ELF-1 (cell line): ENCODE results near the gene UBE2QL1.

Experiments used
- DNase-seq: peaks from one replicate; pipeline ENCODE4 v3.0.0-alpha.2; 2016; ENCODE audit warnings: low read depth, low spot score

The UBE2QL1 gene

DNA sequence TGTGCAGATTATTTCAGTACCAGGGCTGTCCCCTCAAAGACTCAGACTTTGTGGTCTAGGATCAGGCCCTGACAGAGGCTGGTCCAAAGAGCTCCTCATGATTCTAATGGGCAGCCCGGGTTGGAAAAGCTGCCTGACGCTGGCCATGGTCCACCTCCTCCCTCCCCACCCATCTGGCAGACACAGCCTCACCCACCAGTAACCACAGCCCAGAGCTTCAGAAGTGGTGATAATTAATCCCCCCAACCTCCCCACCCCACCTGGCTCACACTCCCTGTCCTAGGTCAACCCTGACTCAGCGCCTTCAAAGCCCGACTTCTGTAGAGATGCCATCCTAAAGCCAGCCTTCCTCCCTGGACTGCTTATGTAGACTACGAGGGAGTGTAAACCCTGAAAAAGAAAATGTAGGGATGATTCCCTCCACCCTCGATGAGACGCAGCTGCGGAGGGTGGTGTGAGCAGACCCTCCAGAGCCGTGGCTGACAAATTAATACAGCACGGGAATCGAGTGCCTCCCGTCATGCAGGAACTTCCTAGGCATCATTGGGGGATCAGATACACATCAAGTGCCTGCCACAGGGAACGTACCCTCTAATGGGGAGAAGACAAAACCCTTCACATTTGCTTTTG lies 7.0 kb downstream of the UBE2QL1 start:
- no peak for DNase-seq

DNA sequence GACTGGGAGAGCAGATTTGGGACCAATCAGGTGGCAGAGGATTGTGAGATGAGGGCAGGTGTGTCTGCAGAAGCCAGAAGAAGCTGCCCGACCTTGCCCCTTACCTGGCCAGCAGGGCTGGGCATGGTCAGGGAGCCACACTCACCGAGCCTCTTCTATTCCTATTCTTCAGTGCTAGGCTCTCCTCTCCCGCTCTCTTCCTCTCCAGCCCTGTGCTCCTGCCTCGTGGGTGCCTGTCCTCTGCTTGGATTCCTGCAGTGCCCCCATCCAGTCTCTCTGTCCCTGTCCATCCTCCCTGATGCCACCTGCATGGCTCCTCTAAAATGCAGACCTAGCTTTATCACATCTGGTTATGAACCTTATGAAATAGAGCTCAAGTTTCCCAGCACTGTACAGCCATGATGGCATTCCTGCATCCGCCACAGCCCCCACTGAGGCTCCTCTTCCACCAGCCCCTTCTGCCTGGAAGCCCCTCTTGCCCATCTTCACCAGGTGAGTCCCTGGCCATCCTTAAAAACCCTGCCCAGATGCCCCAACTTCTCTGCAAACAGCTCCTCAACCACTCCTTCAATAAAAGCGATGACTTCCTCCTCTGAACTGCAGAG lies 8.2 kb downstream of the UBE2QL1 start:
- DNase-seq = no peak

DNA sequence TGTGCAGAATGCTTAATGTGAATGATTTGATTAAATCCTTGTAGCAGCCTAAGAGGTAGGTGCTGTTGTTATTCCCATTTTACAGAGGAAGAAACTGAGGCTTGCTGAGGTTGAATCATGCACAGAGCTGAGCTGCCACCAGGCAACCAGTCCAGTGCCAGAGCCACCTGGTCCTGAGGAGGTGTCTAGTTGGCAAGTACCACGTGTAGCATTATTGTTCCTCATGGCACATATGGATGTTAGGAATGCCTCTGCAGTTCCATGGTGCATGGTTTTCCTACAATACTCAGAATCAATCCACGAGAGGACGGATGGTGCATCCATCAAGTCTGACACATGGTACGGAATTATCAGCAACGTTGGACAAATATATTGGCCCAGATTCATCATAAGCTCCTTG lies 8.9 kb downstream of the UBE2QL1 start:
- no peak for DNase-seq

DNA sequence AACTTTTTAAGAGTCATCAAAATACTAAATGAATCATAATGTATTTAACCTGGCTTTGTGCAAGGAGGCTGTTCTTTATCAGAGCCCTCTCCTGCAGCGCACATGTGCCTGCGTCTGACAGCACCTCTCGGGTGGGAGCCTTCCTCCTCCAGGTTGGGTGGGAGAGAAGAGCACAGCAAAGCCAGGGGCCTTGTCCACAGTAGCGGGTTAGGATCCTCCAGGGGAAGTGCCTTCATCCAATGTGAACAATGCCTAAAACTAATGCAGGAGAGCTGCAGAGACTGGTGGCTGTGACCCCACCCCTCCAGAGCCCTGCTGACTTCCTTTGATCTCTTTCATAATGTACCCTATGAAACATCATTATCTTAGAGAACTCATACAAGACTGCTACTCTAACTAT lies 10.2 kb downstream of the UBE2QL1 start:
- DNase-seq = no peak

DNA sequence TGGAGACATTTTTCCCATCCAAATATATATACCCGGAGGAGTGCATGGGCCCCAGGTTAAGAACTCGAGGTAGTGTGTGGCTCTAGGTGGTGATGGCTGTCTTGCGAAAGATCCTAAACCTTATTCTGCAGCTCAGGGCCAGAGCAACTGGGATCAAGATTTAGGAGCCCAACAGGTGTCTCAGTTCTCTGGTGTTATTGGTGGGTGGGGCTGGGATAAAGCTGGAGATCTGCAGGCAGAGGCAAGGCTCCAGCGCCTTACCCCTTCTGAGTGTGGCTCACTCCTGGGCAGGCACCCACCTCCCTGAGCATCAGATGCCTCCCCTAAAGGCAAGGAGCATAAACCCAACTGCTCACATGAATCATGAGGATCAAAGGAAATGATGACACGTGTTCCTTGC lies 11.2 kb downstream of the UBE2QL1 start:
- DNase-seq = no peak

DNA sequence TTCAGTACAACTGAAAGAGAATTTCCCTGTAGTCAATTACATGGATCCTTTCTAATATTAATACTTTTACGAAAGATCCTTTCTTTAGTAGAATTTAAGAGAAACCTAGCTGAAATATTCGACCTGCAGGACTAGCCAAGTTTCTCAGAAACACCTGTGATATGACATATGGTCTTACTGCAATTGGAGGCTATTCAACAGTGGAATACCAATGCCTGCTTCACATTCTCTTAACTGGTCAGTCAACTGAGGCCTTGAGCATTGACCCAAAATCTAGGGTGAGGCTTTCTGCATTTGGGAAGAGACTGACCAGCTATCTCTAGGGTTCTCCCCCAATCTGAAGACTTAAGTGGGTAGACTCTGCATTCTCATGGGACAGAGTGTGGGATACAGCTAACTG lies 12.3 kb downstream of the UBE2QL1 start:
- no peak for DNase-seq

DNA sequence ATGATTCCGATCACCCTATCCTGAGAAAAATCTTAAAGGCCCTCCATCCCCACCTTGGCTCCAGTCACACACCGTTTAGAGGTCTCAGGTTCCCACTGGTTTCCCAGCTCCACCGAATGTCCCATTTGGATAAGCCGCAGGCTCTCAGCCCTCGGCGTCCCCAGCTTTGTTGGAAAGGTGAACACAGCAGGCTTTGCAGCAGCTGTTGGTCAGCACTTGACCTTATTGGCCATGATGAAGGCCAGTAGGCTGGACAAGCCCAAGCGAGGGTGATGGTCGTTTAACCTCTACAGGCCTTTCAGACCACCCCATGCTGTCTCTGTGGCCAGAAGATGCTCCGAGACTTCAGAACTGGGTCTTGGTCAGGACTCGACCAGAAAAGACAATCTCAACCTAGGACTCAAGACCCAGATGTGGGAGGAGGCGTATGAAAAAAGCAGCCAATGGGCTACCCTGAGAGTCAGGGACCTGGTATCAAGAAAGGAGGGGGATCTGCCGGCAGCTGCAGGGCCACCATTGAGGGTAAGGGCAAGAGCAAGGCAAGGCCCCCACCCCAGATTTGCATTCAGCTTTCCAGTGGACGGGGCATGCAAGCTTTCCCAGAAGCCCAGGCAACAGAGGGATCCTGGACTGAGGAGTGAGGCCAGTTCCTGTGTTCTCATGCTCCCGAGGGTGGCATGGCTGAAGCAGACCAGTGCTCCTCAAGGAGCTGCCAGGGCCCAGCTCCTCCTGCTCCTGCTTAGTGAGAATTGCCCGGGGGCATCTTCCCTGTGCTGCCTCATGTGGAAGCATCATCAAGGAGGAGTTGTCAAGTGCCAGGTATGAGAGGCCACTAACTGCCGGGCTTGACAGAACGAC lies 13.4 kb downstream of the UBE2QL1 start:
- no peak for DNase-seq

DNA sequence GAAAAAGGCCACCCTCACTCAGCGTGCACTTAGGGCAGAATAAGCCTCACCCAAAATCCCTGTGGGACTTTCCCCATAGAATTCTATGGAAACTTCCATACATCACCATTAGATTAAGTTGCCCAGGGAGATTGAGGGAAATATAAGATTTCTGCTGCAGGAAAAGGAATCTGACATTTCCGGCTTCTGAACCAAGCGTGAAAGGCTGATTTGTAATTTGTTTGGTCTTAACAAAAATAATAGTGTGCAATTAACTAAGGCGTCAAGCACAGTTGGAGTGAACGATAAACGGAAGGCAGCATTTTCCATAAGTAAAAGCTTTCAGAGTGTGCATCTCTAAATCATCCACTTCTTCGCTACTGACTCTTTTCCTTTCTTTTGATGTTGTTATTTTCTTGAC lies 14.0 kb downstream of the UBE2QL1 start:
- DNase-seq = no peak

DNA sequence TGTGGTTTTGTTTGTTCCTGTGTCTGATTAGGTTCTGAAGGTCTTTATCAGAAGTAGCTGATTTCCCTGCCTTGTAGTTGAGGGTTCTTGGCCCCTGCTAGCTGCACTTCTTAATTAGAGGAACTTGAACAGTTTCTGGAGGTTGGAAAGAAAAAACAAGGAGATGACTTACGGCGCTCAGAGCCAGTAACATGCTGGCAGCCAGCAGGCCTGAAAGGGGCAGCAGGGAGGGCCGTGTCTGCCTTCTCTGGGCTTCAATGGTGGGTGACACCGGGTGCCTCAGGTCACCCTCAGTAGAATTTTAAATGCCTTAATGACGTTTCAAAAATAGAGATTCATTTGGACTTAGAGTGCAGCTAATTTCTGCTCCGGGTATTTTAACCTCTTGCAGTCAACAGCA lies 15.8 kb downstream of the UBE2QL1 start:
- no peak for DNase-seq

DNA sequence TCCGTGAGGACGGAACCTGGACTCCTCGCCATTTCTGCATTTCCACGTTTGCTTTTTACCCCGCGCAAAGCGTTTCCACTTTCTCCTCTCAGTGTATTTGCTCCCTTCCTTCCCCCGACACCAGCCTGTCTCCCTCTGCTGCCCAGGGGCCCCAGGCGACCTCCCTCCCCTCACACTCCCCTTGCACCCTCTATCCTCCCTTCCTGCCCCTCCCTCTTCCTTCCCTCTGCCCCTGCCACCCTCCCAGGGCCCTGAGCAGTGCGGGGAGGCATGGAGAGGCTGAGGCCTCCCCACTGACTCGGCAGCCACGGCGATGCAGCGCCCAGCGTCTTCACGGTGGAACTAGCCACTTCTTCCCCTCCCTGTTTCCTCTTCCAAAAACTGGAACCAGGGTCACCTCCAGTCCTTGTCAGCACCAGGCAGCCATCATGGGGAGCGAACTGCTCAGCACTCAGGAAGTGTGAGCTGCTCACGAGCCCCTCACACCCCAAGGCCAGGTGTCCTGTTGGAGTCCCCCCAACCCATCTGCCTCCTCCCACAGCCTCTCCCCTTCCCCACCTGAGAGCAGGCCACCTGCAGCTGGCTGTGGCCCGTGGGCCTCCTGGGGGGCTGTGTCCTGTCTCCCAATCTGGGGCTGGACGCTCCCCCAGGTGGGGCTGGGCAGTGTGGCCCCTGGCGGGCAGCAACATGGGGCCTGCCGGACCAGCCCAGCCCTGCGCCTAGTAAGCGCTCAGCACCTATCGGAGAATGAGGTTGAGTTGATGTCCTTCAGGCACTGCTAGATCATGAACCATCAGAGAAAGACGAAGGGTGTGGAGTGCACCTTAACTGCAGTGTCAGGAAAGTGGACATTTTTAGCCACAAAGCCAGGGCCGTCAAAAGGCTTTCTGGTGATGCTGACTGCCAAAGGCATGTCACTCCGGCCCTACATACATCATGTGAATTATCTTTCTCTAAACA lies 17.5 kb downstream of the UBE2QL1 start:
- DNase-seq = no peak

DNA sequence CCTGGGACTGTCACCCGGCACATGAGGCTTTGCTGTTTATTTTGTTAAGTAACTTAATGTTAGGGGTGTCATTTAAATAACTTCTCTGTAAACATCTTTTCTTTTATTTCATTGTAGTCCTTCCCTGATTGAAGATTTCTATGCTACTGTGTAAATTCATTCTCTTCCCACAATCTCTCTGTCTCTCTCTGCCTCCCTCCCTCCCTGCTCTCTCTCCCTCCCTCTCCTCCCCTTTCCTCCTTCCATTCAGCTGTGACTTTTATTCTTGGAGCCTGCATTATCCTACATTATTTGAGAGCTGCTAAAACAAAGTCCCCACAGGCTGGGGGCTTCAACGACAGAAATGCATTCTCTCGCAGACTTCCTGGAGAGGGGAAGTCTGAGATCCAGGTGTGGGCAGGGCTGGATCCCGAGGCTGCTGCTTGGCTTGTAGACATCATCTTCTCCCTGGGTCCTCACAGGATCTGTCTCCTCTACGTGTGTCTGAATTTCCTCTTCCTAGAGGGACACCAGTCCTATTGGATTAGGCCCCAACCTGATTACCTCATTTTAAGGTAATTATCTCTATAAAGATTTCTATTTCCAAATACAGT lies 18.4 kb downstream of the UBE2QL1 start:
- DNase-seq = no peak

DNA sequence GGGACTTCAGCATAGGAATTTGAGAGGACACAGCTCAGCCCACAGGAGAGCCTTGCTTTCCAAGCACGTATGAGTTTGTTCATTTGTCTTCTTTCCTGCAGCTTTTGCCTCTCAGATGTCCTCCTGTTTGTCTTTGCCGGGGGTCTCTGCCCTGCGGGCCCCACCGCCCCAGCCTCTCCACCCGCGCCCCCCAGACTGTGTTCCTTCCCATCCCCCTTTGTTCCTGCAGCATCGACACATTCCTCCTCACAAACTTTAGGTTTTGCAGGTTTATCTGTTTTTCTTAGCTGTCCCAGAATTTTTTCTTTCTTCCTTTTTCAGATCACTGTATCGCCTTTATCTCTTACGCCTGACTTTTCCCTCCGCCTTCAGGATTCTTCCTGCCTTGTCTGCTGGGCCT lies 18.9 kb downstream of the UBE2QL1 start:
- no peak for DNase-seq

DNA sequence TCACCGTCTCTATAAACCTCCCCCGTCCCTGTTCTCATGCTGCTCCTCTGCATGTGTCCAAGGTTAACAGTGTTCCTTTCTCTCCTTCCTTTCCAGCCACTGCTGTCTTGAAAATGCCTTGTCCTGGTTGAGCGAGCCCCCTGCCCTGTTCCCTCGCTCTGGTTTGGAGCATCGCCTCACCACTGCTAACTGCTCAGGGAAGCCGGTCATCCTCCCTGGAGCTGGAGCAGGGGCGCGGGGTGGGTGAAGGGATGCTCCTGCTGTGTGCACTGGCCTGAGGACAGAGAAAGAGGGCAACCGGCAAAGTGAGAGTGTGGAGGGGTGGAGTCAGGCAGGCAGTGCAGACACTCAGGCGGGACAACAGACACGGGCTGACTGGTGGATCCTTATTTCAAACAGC lies 19.4 kb downstream of the UBE2QL1 start:
- peak; percentile 30 for DNase-seq

DNA sequence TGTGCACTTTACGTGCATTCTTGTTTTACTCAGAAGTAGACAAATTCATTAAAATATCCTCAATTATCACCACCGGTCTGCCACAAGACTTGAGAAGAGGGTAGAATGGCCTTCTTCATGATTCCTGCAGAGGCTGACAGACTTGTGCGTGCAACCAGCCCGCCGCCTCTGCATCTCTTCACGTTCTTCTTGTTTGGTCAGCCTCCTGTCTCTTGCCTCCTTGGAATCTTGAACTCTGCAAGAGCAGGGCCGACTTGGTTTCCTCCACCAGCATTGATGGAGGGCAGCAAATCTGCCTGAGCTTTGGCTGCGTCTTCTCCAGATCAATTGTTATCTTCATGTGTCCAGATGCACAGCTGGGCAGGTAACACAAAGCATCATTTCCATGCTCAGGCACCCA lies 20.2 kb downstream of the UBE2QL1 start:
- DNase-seq = no peak

DNA sequence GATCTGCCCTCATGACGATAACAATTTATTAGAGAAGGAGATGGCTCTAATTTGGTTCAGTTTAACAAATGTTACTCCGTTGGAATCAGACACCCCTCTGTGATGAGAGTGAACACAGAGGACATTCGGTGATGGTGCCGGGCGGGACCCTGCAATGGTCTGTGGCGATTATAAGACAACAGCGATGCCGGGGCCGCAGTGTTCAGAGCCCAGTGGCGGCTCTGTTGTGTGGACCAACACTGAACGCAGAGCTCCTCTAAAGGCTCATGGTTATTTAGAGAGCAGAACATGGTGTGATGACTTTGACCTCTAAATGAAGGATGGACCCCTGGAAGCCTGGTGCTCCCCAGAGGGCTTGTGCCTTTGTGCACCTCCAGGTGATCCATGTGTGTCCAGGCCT lies 21.2 kb downstream of the UBE2QL1 start:
- DNase-seq = no peak

DNA sequence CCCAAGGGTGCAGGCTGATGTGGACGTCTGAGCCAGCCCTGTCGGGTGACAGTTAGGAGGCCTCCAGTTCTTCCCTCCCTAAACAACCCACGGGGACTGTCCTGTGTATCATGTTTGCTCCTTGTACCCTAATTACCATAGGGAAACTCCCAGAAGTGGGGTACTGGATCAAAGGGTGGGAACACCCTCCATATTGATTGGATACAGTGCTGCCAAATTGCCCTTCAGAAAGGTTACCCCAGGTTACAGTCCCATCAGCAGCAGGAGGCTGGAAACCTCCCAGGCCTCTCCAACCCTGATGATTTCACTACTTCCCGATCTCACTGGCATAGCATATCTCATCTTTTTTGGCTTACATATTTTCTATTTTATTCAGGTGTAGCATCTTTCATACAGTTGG lies 22.0 kb downstream of the UBE2QL1 start:
- DNase-seq = no peak

DNA sequence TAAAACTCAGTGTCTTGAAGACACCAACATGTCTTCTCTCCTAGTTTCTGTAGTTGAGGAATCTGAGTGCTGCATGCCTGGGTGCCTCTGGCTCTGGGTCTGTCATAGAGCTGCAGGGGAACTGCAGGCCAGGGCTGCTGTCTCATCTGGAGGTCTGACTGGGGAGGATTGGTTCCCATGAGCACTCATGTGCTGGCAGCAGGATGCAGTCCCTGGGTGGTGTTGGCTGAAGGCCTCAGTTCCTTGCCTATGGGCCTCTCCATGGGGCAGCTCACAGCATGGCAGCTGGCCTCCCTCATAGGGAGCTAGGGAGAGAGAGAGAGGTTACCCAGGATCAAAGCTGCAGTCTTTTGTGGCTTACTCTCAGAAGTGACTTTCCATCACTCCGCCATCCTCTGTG lies 22.6 kb downstream of the UBE2QL1 start:
- no peak for DNase-seq

DNA sequence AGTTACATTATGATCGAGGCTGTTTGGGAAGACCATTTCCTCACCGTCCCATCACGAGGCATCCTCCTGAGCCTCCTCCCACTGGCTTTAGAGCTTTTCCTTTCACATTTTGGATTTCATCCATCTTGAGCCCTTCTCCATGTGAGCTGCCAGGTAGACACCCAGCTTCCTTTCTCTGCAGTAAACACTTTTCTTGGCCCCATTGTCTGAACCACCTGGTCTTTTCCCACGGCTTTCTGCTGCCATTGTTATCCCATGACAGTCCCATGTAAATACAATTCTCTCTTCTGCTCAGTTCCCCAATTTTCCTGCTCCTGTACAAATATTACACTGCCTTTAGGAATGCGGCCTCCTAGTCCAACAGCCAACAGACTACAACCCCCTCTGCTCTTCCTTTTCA lies 24.1 kb downstream of the UBE2QL1 start:
- DNase-seq = no peak

DNA sequence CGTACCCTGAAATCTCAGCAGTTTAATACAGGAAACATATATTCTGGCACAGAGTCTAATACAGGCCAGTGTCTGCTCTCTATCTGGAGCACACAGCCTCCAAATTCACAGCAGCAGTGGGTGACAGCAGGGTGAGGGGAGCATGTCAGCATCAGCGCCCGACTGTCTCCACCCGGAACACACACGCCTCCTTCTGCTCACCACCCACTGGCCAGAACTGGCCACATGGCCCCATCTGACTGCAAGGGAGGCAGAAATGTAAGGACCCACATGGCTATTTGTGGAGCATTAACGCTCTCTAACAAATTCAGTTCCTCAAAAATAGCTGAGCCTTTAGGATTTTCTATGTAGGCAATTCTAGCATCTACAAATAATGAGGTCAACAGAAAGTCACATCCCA lies 24.6 kb downstream of the UBE2QL1 start:
- no peak for DNase-seq

DNA sequence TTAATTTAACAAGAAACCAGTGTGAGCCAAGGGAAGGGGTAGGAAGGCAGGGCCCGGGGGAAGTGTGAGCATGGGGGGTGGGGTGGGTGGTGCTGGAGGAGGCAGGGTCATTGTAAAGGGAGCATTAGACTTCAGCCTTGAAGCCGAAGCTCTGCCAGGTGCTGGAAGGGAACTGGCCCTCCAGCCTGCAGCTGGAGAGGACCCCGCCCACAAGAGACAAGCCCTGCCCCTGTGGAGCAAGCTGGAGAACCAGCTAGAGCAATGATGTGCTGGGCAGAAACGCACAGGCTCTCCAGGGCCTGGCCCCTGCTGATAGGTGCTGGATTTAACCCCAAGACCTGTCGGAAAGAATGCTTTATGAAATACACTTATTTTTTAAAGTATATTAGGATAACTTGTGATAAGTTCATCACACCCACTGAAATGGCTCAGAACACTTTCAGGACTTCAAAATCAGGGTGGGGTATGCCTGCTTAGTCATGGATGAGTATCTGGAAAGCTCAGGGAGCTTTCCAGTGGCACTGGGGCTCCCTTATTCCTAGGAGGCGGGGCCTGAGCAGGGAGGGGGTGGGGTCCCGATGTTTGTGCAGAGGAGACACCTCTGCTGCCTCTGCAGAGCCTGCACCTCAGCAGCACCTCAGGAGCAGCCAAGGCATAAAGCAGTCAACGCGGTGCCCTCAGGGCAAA lies 27.1 kb downstream of the UBE2QL1 start:
- DNase-seq = peak; percentile 72

DNA sequence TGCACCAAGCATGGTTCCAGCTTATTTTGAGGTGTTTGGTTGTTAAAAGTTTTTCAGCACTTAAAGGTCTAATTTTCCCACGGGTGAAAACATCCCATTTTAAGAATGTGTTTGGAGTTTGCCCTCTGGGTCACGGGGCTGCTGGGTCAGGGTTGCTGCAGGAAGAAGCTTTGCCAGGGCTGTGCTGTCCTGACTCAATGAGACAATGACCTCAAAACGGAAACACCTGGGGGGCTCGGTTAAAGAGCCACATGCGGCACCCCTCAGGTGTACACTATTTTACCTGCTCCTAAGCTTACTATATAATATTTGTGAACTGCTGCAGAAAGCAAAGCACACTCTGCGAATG lies 27.6 kb downstream of the UBE2QL1 start:
- no peak for DNase-seq
